Epidermal melanocyte (primary cell): ENCODE data around the gene MRLN.
"Not testable (repeated sequence)": the region's sequence is repeated elsewhere in the genome, so short reads cannot be mapped to it uniquely, and the experiment has no call there.

ENCODE experiments used
- DNase-seq: peaks from one replicate; pipeline ENCODE4 v3.0.0; 2011; ENCODE audit warnings: low spot score; ENCODE audit not compliant: insufficient read length

The MRLN gene

DNA sequence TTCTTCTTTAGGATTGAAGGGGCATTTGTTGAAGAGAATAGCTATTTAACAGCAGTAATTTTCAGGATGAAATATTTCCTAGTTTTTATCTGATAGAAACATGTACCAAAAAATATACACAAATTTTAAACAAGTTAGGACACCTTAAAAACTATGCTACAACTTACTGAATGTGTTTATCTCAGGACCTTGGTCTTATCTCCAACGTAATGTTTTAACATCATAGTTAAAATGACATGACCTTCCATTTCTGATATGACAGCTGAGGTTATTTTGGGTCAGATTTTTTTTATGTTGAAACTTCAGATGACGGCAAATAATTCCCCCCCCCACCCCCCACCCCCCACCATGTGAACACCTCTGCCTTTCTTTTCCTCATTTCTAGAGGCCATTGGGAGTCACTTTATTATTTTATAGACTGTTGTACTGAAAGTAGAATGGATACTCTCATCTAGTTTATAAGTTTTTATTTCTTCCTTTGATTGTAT is 8.0 kb downstream of the MRLN start:
- no peak for DNase-seq

DNA sequence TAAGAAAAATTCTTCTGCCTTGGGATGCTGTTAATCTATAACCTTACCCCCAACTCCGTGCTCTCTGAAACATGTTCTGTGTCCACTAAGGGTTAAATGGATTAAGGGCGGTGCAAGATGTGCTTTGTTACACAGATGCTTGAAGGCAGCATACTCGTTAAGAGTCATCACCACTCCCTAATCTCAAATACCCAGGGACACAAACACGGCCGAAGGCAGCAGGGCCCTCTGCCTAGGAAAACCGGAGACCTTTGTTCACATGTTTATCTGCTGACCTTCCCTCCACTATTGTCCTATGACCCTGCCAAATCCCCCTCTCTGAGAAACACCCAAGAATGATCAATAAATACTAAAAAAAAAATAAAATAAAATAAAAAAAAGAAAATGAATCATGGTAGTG is 8.5 kb downstream of the MRLN start:
- not testable (repeated sequence) for DNase-seq

DNA sequence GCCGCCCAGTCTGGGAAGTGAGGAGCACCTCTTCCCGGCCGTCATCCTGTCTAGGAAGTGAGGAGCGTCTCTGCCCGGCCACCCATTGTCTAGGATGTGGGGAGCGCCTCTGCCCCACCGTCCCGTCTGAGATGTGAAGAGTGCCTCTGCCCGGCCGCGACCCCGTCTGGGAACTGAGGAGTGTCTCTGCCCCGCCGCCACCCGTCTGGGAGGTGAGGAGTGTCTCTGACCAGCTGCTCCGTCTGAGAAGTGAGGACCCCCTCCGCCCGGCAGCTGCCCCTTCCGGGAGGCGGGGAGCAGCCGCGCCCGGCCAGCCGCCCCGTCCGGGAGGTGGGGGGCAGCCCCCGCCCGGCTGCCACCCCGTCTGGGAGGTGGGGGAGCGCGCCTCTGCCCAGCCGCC is 9.1 kb downstream of the MRLN start:
- not testable (repeated sequence) for DNase-seq

DNA sequence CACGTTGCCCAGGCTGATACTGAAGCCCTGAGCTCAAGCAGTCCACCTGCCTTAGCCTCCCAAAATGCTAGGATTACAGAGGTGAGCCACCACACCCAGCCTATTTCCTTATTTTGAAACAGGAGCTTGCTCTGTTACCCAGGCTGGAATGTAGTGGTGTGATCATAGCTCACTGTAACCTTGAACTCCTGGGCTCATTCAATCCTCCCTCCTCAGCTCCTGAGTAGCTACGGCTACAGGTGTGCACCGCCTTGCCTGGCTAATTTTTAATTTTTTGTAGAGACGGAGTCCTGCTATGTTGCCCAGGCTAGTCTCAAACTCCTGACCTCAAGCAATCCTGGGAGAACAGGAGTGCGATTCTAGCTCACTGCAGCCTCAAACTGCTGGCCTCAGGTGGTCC is 11.7 kb downstream of the MRLN start:
- DNase-seq: no peak

DNA sequence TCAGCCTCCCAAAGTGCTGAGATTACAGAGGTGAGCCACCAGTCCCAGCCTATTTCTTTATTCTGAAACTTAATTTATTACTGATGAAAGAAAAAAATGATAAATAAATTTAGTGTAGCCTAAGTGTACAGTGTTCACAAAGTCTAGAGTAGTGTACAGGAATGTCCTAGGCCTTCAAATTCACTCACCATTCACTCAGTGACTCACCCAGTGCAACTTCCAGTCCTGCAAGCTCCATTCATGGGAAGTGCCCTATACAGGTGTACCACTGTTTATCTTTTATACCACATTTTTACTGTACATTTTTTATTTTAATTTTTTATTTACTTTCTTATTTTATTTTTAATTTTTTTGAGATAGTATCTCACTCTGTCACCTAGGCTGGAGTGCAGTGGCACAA is 12.2 kb downstream of the MRLN start:
- DNase-seq: no peak

GRCh38 chr10:59736749-59737148 is 16.5 kb downstream of the MRLN start:
- no peak for DNase-seq

GRCh38 chr10:59735296-59735695 is 18.0 kb downstream of the MRLN start:
- DNase-seq: no peak

DNA sequence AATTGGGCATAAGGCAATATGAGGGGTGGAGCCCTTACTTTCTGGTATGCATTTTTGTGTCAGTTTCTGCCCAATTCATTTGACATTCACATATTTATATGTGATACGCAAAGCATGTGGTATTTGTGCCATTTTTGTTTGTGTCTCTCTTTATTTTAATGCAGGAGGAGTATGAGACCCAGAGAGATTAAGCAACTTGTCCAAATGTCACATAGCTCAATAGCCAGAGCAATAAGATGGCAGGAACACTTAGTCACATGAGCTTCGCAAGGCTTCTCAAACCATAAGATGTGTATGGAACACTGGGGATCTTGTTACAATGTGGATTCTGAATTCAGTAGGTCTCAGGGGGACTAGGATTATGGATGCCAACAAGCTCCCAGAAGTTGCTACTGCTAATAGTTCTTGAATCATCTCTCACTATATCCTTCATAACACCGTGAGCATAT is 19.2 kb downstream of the MRLN start:
- no peak for DNase-seq

- DNase-seq: not testable (repeated sequence)
Observed at GRCh38 chr10:59733321-59734013, 19.8 kb downstream of the MRLN start.

- DNase-seq: not testable (repeated sequence)
Observed at GRCh38 chr10:59732849-59733248, 20.4 kb downstream of the MRLN start.

- not testable (repeated sequence) for DNase-seq
Observed at GRCh38 chr10:59729167-59729566, 24.1 kb downstream of the MRLN start.

DNA sequence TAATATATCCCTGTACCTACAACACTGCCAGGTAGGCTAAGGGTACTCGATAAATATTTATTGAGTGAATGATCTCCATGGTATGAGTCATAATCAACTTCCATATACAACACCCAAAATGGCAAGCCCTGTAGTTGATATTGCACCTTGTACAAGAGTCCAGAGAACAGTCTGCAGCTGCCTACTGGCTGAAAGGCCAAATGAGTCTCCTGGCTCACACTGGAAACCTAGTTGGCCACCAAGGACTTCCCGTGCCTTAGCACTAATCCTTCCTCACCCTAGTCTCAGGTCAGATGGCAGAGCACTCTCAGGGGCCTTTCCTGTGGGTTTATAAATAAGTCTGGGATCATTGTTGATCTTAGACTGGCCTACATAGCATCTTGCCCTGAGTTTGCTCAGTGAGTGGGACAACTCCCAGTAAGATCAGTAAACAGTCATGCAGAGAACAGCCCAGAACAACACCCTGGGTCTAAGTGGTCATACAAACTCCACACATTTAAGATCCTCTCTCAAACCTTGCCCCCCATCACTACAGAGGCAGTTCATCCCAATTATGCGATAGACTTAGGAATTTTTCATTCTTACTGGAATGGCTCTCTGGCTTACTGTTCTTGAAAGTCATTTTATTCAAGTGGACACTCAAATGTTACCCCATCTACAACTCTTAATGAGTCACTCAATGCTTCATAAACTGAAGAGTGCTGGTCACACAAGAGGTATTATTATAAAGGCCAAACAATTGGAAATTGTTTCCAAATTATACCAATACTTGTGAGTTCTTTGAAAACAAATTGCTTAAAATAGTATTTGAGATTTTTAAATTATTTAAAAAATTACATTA is 28.9 kb downstream of the MRLN start:
- DNase-seq: no peak

- no peak for DNase-seq
Observed at GRCh38 chr10:59720377-59720776, 32.9 kb downstream of the MRLN start.

DNA sequence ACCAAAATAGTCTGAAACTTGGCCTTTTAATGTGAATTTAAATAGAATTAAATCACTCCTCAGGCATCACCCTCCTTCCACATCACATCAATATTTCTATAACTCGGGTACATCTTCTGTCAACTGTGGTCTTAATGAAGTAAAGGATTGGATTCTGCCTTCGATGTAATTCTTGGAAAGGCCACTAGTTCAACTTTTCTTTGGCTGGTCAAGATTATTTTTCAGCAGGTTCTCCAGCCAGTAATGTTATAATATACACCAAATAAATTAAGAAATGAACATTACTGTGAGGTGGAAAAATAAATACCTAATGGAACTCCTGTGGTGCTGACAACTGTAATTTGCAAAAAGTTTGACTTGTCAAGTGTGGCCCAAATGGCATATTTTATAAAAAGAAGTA is 33.9 kb downstream of the MRLN start:
- no peak for DNase-seq

GRCh38 chr10:59718257-59718656 is 35.0 kb downstream of the MRLN start:
- no peak for DNase-seq

DNA sequence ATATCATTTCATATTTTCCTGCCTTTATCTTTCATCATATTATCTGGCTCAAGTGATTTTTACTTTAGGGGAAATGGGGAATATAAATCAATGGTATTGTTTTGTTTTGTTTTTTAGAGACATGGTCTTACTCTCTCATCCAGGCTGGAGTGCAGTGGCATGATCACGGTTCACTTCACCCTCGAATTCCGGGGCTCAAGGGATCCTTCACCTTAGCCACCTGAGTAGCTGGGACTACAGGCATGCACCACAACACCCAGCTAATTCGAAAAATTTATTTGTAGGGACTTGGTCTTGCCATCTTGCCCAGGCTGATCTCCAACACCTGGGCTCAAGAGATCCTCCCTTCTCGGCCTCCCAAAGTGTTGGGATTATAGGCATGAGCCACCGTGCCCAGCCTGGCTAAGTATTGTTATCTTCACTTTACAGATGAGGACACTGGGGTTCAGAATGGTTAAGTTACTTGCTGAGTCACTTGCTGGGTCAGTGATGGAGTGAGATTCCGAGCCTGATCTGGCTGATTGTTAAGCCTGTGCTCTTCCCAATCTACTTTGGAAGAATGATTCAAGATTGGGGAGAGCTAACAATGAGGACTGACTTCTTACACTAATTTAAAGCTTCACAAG is 39.9 kb downstream of the MRLN start:
- DNase-seq: no peak

DNA sequence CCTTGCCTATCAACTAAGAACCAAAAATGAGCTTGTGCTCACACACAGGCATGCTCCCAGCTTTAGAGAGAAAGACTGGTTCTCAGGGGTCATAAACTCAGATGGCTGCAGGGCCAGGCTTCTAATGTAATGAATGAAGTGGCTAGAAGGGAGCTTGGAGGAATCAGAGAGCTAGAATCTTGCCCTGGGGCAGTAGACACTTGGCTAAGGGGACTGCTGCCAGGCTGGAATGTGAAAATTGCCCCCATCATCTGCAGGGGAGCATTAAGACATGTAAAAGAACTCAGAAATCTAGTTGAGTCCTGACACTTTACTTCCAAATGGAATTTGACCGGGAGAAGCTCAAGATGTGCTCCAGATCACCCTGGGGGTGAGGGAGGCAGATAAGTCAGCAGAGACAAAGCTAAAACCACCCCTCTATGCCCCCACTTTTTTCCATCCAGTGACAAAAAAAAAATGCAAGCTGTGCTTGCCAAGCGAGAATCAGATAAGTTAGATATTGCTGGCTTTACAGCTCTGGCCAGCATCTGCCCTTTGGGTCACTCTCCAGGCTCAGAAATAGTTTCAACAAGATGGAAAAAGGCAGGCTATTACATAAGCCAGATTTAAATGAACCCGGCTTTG is 41.3 kb downstream of the MRLN start:
- DNase-seq: no peak

- no peak for DNase-seq
Observed at GRCh38 chr10:59709395-59710125, 43.7 kb downstream of the MRLN start, which contains the start of gene SLC16A9. SLC16A9 (minus strand) TSS chr10:59709850; CDS start chr10:59684291, 25,559 bp downstream.

DNA sequence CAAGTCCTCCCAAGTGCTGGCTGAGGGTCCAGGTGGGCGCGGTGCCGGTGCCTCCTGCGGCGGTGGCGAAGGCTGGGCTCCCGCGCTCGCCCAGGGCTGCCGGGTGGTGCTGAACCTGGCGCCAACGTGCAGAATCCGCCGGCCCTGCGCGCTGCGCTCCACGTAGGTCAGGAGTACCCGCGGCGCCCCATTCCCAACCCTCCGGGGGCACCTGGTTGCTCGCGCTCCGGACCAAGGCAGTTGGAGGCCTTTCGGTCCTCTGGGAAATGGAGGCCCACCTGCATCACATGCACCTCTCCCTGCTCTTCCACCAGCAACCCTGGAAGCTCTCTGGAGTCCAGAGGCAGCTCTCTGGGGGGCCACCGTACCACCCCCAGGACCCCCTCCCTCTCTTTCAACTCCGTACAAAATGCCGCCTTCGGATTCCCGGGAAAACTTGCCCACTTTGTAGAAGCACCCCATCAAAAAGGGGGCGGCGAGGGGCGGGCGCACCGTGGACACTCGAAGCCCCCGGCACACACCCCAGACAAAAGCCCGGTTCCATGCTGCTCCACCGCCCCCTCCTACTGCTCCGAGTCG is 44.4 kb downstream of the MRLN start:
- DNase-seq: no peak
